ENCODE results near the gene RBBP5.

GRCh38 chr1:205064301-205064700 is 57.5 kb downstream of the RBBP5 start:
- no peak for TF ChIP-seq CTCF (IDR thresholded peaks at IDR 0.05; ENCODE audit: low read length)
- TF ChIP-seq EZH2 (IDR thresholded peaks at IDR 0.05; ENCODE audit: borderline replicate concordance, low read length), result no peak

All from OCI-LY1 (cell line).